Stimulated activated CD8-positive, alpha-beta memory T cell treated with anti-CD3 and anti-CD28 coated beads, Interleukin-7, amount 100 ng/mL, for 1 hour (primary cell): Measurements from ENCODE around the gene DBN1.
"Not testable (repeated sequence)": the region's sequence is repeated elsewhere in the genome, so short reads cannot be mapped to it uniquely, and the experiment has no call there.

Source experiments
- DNase-seq, 2 donors: peaks; one replicate each; pipeline ENCODE4 v3.0.0-alpha.2; 2020; ENCODE audit warnings: low read depth in 2 of 2

DBN1 gene

GRCh38 chr5:177429248-177430040 is 44.0 kb downstream of the DBN1 start:
- DNase-seq, result peak; percentile 60 to 67

GRCh38 chr5:177428574-177429217 is 44.7 kb downstream of the DBN1 start:
- DNase-seq, result no peak

- no peak for DNase-seq
These were observed 45.4 kb downstream of the DBN1 start for GRCh38 chr5:177427919-177428573.

- no peak for DNase-seq
These were observed 46.1 kb downstream of the DBN1 start for GRCh38 chr5:177427211-177427822.

- DNase-seq, result no peak
These were observed 46.7 kb downstream of the DBN1 start, which contains the start of gene GRK6 for GRCh38 chr5:177426566-177427210. TSS of gene GRK6 (plus strand) at chr5:177426676. CDS start at chr5:177426846, 170 bp downstream.

- peak; percentile 97 to 98 for DNase-seq
These were observed 47.5 kb downstream of the DBN1 start for GRCh38 chr5:177425801-177426565.

- DNase-seq, result no peak
These were observed 48.1 kb downstream of the DBN1 start for GRCh38 chr5:177425196-177425800.

- no peak for DNase-seq
These were observed 49.8 kb downstream of the DBN1 start for GRCh38 chr5:177423671-177424070.

GRCh38 chr5:177421062-177421798 is 52.2 kb downstream of the DBN1 start:
- DNase-seq, result no peak

GRCh38 chr5:177420472-177420871 is 53.0 kb downstream of the DBN1 start:
- DNase-seq, result not testable (repeated sequence)

- DNase-seq, result no peak
These were observed 54.4 kb downstream of the DBN1 start for GRCh38 chr5:177419046-177419445.

GRCh38 chr5:177417081-177417480 is 56.4 kb downstream of the DBN1 start:
- not testable (repeated sequence) for DNase-seq

- DNase-seq, result no peak
These were observed 59.0 kb downstream of the DBN1 start for GRCh38 chr5:177414481-177414880.

GRCh38 chr5:177412603-177413233 is 60.7 kb downstream of the DBN1 start:
- no peak for DNase-seq

- DNase-seq, result no peak
These were observed 62.9 kb downstream of the DBN1 start for GRCh38 chr5:177410575-177410974.

GRCh38 chr5:177409043-177409801 is 64.2 kb downstream of the DBN1 start, which contains the start of gene F12:
TSS of gene F12 (minus strand) at chr5:177409564. CDS start at chr5:177409527, 37 bp downstream.
- no peak for DNase-seq
